Activated CD4-positive, CD25-positive, alpha-beta regulatory T cell treated with anti-CD3 and anti-CD28 coated beads, Interleukin-2, amount 50 U/mL, for 24 hours (primary cell): ENCODE data around the gene SARS1.
"Not testable (repeated sequence)": the region's sequence is repeated elsewhere in the genome, so short reads cannot be mapped to it uniquely, and the experiment has no call there.

ENCODE experiments used
- ATAC-seq, 2 donors: fragments of 150-1000 bp; cut with Tn5 transposase; one replicate each; pipeline ENCODE4 v1.10.0; 2021; ENCODE audit warnings: mild to moderate bottlenecking in 1 of 2, moderate library complexity in 1 of 2

SARS1 gene

DNA sequence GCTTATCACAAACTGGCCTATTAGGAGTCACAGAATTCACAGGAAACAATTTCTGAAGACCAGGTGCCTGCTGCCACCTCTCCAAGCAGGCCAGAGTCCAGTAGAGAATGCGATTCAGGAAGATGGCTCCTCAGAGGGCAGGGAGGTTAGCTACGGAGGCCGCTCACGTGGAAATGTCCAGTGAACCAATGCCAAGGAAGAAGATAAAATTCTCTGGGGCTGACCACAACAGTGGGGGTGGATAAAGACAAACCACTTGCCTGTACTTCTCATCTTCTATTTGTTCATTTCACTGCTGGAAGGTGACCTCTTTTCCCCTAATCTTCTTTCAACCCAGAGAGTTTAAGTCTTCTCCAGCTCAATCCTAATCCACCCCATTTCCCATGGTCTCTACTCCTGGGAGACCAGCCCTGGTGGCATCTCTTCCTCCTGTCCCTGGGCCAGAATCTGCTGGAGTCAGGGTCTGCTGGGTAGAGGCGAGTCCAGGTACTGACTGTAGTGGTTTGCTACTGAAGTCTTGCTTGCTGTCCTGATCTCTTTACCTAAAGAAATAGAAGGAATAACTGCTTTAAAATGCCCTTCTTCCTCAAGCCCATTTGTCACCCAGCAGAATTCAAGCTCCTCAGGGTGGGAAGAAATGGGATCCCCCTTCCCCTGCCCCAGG, 66.0 kb downstream of the SARS1 start:
- no peak for ATAC-seq

DNA sequence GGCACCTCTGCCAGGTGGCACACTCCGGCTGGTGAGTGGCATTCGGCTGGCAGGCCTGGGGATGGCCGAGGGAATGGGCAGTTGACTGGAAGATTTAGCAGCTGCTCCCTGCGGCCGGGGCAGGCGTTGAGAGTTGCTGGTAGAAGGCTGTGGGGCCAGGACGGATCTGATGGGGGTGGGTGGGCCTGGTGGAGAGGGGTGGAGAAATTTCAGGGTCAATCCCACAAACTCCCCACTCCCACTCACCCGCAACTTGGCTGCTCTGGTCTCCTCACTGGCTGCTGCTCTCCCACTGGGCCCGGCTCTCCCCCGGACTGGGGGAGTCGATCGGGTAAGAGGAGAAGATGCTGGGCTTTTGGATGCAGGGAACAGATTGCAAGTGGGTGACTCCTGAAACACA, 67.1 kb downstream of the SARS1 start:
- no peak for ATAC-seq

DNA sequence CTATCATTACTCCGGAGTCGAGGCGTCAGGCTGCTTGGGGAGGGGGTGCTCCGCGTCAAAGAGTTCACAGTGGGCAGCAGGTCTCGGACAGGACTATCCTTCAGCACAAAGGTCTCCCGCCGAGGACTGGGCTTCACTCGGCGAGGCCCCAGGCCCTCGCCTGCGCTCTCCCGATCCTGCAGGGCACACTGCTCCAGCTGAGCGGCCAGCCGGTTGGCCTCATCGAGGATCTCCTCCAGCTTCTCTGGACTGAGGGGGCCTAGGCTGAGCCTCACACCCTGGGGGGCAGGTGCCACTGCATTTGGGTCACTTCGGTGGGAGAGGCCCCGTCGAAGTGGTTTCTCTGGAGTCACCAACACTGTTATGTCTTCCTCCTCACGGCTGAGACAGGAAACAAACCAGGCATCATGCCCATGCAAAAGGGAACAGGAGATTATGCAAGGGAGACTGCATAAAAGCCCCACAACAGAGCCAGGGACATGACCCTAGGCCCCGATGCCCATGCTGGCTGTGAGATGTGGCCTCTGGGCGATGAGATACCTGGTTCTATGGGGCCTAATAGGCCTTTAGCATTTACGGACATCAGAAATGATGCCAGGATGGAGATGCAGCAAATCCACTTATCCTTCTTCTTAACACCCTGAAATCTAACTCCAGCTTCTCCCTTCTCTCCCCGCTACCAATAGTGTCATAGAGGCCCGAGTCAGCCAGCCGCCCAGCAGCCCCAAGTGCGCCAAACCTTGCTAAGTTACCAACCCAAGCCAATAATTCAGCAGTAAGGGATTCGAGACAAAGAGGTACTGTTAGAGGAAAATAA, 68.2 kb downstream of the SARS1 start:
- no peak for ATAC-seq

DNA sequence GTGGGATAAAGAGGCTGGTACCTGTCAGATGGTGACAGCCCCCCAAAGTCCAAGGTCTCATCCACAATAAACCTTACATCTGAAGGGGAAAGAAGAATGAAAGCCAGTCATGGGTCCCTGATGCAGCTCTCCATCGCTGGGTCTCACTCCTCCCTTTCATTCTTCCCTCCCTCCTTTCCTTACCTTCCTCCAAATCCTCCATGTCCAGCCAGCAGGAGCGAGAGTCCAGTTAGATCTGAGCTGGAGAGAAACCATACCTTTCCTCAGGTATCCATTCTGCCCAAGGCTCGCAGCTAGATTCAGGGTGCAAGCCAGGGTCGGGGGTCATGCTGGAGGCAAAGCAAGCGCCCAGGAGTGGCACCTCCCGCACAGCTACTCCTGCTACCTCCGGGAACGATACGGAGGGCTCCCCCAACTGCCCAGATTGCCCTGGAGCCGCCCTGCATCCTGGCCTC, 68.8 kb downstream of the SARS1 start:
- no peak for ATAC-seq

DNA sequence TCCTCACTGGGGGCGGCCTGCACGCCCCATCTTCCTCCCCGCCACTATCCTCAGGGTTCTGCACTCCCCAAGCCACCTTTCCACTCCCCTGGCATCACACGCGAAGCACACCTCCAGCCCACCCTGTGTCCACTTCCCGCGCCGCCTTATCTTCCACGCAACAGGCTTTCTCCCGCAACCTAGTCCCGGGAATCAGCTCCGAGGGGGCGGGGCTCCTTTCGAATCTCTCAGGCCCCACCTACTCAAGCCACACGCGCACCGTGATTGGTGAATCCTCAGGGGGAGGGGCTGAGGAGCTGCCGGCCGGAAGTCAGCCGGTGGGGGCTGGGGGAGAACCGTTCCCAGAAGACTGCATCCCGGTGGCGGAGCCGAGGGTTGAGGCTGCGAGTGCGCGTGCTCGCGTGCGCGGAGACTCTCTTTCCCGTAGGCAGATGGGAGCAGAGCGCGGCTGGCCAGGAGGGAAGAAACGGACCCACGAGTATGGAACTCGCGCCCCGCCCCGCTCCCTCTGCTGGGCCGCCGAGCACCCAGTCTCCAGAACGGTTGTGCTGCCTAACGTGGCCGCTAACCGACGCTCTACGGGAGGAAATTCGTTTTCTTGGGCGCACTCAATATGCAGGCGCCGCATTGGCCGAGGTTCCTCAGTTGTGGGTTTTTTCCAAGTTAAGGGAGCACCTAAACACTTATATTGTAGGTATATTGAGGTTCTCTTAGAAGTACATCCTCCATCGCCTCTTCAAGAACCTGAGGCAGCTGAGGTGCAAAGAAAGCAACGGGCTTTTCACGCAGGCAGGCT, 69.4 kb downstream of the SARS1 start, which contains the start of gene PSRC1:
Gene PSRC1 (minus strand): TSS at position 194 of the 796 bp plus-strand sequence.
- ATAC-seq: peak; percentile 97

DNA sequence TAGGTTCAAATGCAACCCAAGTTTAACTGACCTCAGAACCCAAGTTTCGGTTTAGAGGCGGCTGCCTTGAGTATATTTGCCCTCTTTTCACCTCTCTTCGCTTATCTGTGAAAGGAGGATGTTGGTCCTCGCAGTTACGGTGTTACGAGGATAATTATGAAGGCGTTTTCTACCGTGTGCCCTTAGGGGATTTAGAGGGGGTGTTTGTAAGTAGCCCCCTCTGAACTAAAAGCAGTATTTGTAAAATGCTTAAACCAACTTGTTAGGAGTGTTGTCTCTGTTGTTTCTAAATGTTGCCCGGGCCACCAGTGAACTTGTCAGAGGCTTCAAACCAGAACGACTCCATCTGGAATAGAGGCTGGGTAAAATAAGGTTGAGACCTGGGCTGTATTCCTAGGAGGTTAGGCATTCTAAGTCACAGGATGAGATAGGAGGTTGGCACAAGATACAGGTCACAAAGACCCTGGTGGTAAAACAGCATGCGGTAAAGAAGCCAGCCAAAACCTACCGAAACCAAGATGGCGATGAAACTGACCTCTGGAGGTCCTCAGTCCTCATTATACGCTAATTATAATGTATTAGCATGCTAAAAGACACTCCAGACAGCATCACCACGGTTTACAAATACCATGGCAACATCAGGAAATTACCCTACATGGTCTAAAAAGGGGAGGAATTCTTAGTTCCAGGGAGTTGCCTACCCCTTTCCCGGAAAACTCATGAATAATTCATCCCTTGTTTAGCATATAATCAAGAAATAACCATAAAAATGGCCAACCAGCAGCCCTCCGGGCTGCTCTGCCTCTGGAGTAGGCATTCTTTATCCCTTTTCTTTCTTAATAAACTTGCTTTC, 70.3 kb downstream of the SARS1 start:
- ATAC-seq: peak; percentile 4 to 8

DNA sequence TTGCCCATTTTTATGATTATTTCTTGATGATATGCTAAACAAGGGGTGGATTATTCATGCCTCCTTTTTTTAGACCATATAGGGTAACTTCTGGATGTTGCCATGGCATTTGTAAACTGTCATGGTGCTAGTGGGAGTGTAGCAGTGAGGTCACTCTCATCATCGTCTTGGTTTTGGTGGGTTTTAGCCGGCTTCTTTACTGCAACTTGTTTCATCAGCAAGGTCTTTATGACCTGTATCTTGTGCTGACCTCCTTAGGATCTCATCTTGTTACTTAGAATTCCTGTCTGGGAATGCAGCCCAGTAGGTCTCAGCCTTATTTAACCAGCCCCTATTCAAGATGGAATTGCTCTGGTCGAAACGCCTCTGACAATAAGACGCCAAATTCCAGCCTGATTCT, 73.0 kb downstream of the SARS1 start:
- not testable (repeated sequence) for ATAC-seq
